ENCODE data around the gene MAN1A1.

The MAN1A1 gene

GRCh38 chr6:119350202-119350951 is 816 bp upstream of the MAN1A1 start:
- Histone ChIP-seq H3K27ac (peak overlapping the region; percentile 93 to 99), H3K36me3 (no peaks in the 10 kb centered on the region), H3K4me1 (peaks cover 0 to 66% (median 12%) of the 10 kb centered on the region in 4 donors), H3K27me3 (no peaks in the 10 kb centered on the region), H3K9me3 (no peaks in the 10 kb centered on the region), H3K4me3 (peak overlapping the region; percentile 73 to 91)
- intact Hi-C loops (cut with DNase I; ENCODE audit: low total_unique reads), result no loop called here
- no peak for TF ChIP-seq CTCF (IDR thresholded peaks at IDR 0.05)
- DNase-seq, result peak in 1 of 2 donors; percentile 37

- DNase-seq, result peak in 1 of 2 donors; percentile 24
- H3K4me3 ChIP-seq, result peak overlapping the region; percentile 73 to 91
- peak overlapping the region; percentile 93 to 99 for H3K27ac ChIP-seq
- TF ChIP-seq CTCF (IDR thresholded peaks at IDR 0.05), result no peak
- intact Hi-C loops (cut with DNase I; ENCODE audit: low total_unique reads), result loop anchor here (10.0 kb wide), 1 partner anchor 224 kb away; no protein-coding TSS in a partner anchor
- H3K36me3 ChIP-seq, result no peaks in the 10 kb centered on the region
- peaks cover 0 to 65% (median 14%) of the 10 kb centered on the region in 4 donors for H3K4me1 ChIP-seq
- H3K9me3 ChIP-seq, result no peaks in the 10 kb centered on the region
- H3K27me3 ChIP-seq, result no peaks in the 10 kb centered on the region
Measured at GRCh38 chr6:119348748-119349360, 707 bp downstream of the MAN1A1 start.

GRCh38 chr6:119348096-119348747 is 1.3 kb downstream of the MAN1A1 start:
- DNase-seq, result peak; percentile 25 to 69
- Histone ChIP-seq H3K27me3 (no peaks in the 10 kb centered on the region), H3K36me3 (no peaks in the 10 kb centered on the region), H3K4me1 (peaks cover 0 to 65% (median 13%) of the 10 kb centered on the region in 4 donors), H3K9me3 (no peaks in the 10 kb centered on the region), H3K27ac (peak overlapping the region; percentile 93 to 99), H3K4me3 (peak overlapping the region; percentile 73 to 91)
- TF ChIP-seq CTCF (IDR thresholded peaks at IDR 0.05), result no peak
- intact Hi-C loops (cut with DNase I; ENCODE audit: low total_unique reads), result loop anchor here (10.0 kb wide), 1 partner anchor 223 kb away; no protein-coding TSS in a partner anchor

GRCh38 chr6:119347466-119348095 is 2.0 kb downstream of the MAN1A1 start:
- H3K4me1 ChIP-seq, result peaks cover 0 to 63% (median 11%) of the 10 kb centered on the region in 4 donors

More at GRCh38 chr6:119347466-119348095, 2.0 kb downstream of the MAN1A1 start:
- H3K27ac ChIP-seq, result peak overlapping the region; percentile 93 to 99
- no peaks in the 10 kb centered on the region for H3K27me3 ChIP-seq
- H3K36me3 ChIP-seq, result no peaks in the 10 kb centered on the region
- DNase-seq, result peak; percentile 61 to 73
- no peaks in the 10 kb centered on the region for H3K9me3 ChIP-seq
- TF ChIP-seq CTCF (IDR thresholded peaks at IDR 0.05), result no peak
- peak overlapping the region; percentile 73 to 91 for H3K4me3 ChIP-seq
- intact Hi-C loops (cut with DNase I; ENCODE audit: low total_unique reads), result loop anchor here (10.0 kb wide), 1 partner anchor 223 kb away; no protein-coding TSS in a partner anchor
